ENCODE data around the gene FRRS1.

- TF ChIP-seq, protein P1, sequence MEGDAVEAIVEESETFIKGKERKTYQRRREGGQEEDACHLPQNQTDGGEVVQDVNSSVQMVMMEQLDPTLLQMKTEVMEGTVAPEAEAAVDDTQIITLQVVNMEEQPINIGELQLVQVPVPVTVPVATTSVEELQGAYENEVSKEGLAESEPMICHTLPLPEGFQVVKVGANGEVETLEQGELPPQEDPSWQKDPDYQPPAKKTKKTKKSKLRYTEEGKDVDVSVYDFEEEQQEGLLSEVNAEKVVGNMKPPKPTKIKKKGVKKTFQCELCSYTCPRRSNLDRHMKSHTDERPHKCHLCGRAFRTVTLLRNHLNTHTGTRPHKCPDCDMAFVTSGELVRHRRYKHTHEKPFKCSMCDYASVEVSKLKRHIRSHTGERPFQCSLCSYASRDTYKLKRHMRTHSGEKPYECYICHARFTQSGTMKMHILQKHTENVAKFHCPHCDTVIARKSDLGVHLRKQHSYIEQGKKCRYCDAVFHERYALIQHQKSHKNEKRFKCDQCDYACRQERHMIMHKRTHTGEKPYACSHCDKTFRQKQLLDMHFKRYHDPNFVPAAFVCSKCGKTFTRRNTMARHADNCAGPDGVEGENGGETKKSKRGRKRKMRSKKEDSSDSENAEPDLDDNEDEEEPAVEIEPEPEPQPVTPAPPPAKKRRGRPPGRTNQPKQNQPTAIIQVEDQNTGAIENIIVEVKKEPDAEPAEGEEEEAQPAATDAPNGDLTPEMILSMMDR (IDR thresholded peaks at IDR 0.05 in 4 of 5, conservative IDR thresholded peaks at IDR 0.05 in 1 of 5) = no peak
- TF ChIP-seq POLR2A (IDR thresholded peaks at IDR 0.05) = no peak
Measured at GRCh38 chr1:99723251-99723650, 43.2 kb downstream of the FRRS1 start.
